Loucy (cell line): ENCODE measurements around the gene TLDC2.

Experiments used
- EZH2phosphoT487 ChIP-seq: fragments of 200-600 bp; IDR thresholded peaks from 2 replicates; pipeline ENCODE4 v1.6.1; 2018; ENCODE audit warnings: antibody characterized with exemption, mild to moderate bottlenecking, moderate library complexity, borderline replicate concordance
- TF ChIP-seq, protein P1 (sequence below): fragments of 200-600 bp; sonication (generic); conservative IDR thresholded peaks from 2 replicates; pipeline ENCODE4 v1.5.1; 2014; ENCODE audit warnings: mild to moderate bottlenecking, antibody characterized with exemption, low read length

DNA sequence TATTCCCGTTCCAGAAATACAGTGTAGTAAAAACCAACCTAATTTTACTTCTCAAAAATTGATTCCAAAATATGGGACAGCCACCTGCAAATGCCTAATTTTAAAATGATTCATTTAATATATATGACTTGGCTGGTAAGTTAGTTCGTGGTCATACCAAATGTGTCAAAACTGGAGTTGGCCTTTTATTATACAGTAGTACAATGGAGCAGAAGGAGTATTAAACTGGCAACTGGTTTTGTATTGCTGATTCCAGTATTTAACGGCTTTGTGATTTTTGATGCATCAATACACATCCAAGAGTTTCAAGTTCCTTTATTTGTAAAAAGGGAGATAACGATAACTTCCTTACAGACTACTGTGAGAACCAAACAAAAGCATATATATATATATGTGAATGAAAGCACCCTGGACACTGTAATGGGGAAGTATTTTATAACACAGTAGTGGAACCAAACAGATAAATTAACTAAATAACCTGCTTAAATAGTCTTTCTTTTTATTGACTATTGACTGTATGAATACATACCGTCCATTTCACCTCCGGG, 50.8 kb downstream of the TLDC2 start:
- TF ChIP-seq, protein P1, sequence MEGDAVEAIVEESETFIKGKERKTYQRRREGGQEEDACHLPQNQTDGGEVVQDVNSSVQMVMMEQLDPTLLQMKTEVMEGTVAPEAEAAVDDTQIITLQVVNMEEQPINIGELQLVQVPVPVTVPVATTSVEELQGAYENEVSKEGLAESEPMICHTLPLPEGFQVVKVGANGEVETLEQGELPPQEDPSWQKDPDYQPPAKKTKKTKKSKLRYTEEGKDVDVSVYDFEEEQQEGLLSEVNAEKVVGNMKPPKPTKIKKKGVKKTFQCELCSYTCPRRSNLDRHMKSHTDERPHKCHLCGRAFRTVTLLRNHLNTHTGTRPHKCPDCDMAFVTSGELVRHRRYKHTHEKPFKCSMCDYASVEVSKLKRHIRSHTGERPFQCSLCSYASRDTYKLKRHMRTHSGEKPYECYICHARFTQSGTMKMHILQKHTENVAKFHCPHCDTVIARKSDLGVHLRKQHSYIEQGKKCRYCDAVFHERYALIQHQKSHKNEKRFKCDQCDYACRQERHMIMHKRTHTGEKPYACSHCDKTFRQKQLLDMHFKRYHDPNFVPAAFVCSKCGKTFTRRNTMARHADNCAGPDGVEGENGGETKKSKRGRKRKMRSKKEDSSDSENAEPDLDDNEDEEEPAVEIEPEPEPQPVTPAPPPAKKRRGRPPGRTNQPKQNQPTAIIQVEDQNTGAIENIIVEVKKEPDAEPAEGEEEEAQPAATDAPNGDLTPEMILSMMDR: no peak
- TF ChIP-seq EZH2phosphoT487: no peak
